UCSD-AML1 (cell line): ENCODE results near the gene UVSSA.
A peak's percentile ranks its signal among the peaks of the same experiment; 100 is the strongest.

Source experiments
- DNase-seq: peaks from one replicate; lab custom pipeline; 2025; ENCODE audit not compliant: unreplicated experiment; lab: John Stamatoyannopoulos, UW

UVSSA gene

DNA sequence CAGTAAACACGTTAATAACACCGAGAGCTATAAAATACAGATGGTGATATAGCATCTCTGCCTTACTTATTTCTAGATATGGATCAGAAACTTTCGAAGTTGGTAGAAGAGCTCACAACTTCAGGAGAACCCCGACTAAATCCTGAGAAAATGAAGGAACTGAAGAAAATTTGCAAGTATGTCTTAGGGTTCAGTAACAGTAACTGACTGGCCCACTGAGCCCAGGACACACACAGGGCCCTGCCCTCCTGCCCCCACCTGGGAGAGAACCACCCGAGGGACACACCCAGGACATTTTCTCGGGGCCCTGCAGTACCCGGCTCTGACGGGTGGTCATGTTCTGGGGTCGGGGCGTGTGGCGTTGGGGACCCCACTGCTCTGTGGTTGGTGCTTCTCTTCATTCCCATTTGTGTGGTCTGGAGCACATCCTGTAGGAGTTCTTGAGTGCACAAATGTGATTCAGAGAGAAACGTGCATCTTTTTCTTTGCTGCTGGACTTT, 1.1 kb downstream of the UVSSA start:
- no peak for DNase-seq

DNA sequence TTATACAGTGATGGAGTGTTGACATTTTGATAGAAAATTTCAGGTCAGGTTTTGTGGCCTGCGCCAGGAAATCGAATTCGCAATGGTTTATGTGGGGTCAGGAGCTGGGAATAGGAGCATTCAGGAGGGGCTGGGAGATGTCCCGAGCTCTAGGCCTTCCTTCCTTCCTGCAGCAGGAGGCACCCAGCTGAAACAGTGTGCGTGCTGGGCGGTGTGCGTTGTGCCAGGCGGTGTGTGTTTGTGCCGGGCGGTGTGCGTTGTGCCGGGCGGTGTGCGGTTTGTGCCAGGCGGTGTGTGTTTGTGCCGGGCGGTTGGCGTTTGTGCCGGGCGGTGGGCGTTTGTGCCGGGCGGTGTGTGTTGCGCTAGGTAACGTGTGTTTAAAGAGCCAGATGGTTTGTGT, 1.7 kb downstream of the UVSSA start:
- DNase-seq: no peak

DNA sequence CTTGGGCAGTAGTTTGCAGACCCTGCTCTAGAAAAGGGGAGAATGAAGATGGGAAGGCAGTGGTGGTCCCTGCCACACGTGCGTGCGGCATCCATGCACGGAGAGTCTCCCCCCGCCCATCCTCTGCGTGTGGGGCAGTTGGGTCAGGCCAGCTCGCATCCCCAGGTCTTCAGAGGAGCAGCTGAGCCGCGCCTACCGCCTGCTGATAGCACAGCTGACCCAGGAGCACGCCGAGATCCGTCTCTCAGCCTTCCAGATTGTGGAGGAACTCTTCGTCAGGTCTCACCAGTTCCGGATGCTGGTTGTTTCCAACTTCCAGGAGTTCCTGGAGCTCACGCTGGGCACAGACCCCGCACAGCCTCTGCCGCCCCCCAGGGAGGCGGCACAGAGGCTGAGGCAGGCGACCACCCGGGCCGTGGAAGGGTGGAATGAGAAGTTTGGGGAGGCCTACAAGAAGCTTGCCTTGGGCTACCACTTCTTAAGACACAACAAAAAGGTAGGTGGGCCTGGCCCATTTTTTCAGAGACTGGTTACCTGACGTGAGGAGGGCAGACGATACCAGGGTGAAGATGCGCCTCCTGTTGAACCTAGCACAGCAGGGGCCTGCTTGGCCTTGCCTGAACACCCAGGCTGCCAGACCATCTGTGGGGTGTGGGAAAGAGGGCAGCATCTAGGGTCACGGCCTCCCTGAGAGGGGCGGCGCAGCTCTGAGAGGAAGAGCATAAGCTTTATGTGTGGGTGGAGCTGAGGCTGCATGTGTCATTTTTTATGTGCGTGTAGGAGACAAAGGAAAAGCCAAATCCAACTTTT, 2.6 kb downstream of the UVSSA start:
- no peak for DNase-seq

- no peak for DNase-seq
These were observed 3.1 kb downstream of the UVSSA start for GRCh38 chr4:1350169-1350520.

DNA sequence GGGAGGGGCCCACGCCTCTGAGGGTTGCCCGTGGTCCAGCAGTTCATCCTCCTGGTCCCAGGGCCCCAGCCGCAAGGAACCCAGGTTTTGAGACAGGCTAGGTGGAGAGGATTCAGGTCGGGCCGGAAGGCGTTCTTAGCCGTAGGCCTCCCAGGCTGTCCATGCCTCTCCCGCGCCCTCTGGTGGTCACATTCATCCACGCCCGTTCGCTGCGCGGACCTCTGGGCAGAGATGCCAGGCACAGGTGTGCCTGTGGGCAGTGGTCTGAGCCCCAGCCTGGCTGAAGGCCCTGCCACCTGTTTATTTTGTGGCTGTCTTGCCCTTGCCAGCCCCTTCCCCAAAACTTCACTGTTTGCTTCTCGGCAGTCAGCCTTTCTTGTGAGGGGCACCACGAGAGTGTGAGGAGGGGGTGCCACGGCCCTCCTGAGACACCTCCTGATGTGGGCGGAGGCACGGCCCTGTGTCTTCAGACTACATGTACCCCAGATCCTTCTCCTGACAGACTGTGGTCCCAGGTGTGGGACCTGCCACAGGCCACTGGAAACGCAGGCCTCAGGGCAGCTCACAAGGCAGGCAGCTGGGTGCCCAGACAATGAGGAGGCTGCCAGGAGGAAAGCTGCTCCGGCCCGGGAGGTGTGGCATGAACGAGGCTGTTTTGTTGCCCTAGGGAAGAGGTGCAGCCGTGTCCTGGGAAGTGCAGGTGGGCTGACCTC, 5.0 kb downstream of the UVSSA start:
- DNase-seq: peak; percentile 76

DNA sequence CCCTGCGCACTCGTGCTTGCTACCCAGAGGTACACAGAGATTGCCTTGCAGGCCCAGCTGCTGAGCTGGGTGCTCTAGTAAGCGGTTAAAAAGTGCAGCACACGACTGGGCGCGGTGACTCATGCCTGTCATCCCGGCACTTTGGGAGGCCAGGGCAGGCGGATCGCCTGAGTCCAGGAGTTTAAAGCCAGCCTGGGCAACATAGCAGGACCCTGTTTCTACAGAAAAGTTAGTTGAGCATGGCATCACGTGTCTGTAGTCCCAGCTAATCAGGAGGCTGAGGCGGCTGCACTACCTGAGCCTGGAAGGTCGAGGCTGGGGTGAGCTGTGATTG, 5.5 kb downstream of the UVSSA start:
- DNase-seq: no peak

DNA sequence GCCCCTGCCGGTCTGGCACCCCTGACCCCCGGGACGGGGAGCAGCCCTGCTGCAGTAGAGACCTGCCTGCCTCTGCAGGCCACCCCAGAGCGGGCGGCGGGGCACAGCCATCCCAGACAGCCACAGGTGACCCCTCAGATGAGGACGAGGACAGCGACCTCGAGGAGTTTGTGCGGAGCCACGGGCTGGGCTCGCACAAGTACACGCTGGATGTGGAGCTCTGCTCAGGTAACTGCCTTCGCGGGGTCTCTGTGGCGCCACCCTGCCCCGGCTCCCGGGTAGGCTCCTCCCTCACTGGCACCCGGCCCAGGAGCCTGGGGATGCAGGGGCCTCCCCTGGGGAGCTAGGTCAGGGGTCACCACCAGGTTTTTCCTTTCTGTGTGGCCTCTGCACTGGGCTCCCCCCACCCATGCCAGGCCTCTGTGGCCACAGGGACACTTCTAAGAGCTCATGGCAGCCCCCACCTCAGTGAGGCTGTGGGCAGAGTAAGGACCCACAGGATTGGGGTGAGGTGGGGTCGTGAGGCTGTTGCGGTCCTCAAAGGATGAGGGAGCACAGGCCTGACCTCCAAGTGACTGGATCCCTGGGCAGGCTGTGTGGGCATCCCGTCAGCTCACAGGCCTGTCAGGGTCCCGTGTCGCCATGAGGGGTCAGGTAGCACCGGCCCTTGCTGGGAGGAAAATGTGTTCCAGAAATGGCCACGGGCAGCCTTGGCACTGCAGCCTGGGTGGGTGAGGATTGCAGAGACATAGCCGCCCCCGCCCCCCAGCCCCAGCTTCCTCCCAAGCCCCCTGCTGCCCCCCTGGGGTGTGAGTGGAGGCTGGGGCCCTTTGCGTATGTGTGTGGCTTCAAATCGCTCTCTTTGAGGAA, 6.4 kb downstream of the UVSSA start:
- no peak for DNase-seq

DNA sequence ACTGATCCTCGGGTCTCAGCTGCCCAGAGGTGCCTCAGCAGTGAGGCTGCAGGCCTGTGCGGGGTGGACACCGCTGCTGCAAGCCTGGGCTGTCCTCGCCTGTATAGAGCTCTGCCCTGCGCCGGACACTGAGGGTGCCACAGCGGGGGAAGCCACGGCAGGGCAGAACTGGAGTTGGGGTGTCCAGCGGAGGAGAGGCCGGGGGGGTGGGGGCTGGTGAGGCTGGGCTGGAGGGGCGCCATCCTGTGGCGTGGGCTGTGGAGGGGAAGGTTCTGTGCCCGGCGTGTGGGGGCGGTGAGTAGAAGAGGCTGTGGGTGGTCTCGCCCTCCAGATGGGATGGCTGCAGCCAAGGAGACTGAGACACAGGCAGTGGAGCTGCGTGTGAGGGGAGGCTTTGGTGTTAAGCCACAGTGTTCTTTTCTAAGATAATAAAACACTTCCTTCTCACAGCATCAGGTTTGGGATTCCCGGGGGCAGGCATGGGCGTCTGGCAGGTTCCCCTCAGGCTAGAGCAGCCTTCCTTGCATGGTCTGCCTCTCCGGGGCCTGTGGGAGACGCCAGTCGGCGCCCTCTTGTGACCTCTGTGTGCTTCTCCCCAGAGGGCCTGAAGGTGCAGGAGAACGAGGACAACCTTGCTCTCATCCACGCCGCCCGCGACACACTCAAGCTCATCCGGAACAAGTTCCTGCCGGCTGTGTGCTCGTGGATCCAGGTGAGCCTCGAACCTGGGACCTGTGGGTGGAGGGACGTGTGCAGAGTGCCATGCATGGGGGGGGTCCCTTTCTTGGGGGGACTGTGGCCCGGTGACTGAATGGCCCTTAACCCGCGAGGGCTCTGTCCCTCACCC, 7.4 kb downstream of the UVSSA start:
- DNase-seq: no peak

DNA sequence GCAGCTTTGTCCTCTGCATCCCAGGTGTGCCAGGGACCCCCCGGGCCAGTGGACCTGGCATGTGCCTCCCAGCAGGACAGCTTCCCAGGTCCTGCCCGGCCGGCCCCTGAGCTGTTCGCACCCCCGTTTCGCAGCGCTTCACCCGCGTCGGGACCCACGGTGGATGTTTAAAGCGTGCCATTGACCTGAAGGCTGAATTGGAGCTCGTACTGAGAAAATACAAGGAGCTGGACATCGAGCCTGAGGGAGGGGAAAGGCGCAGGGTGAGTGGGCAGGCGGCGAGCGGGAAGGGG, 7.9 kb downstream of the UVSSA start:
- DNase-seq: no peak

DNA sequence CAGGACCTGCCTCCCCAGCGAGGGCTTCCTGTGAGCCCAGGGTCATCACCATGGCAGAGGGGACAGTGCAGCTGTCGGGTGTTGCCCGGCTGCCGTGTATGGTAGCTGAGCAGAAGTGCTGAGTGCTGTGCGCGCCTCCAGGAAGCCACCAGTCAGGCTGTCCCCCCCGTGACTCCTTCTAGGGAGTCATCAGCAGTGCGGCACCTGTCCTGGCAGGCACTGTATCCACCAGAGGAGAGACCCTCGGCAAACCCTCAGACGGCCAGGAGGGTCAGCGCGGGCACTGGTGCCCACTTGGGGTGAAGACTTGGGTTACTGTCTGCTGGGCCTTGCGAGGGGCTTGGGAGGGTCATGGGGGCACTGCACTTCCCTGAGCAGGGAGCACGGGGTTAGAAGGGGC, 8.4 kb downstream of the UVSSA start:
- no peak for DNase-seq

GRCh38 chr4:1356181-1356998, 9.4 kb downstream of the UVSSA start:
- peak; percentile 51 for DNase-seq

DNA sequence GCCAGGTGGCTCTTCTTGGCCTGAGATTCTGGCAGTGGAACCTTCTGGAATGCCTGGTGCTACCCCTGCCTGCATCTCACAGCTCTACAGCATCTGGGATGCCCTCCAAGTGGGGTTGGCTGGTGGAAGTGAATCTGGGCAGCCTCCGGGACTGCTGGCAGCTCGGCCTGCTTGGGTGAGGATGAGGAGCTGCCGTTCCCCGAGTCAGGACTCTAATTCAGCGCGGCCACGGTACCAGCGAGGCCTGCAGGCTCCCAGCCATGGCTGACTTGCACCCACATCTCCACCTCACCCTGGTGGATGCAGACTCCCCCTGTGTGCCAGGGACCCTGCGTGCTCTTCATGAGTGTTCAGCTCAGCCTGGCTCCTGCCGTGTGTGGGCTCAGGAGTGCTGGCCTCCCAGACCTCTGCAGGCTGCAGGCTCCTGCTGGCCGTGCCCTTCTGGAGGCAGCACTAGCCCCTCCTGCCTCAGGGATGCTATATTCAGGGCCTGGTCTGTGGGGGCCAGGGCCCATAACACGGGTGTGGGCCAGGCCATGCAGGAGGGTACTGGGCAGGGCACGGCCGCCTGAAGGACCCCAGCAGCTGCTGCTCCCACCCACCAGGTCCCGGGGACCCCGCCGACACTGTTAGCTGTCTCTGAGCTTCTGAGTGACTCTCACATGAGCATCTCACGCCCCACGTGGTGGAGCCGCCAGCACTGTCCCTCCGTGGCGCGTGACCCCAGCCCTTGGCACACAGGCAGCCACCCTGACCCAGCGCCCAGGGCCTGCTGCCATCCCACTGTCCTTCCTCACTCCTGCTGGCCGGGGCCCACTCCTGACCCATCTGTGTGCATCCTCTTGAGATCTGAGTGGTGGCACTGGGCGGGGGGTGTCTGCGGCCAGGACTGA, 10.6 kb downstream of the UVSSA start:
- no peak for DNase-seq

DNA sequence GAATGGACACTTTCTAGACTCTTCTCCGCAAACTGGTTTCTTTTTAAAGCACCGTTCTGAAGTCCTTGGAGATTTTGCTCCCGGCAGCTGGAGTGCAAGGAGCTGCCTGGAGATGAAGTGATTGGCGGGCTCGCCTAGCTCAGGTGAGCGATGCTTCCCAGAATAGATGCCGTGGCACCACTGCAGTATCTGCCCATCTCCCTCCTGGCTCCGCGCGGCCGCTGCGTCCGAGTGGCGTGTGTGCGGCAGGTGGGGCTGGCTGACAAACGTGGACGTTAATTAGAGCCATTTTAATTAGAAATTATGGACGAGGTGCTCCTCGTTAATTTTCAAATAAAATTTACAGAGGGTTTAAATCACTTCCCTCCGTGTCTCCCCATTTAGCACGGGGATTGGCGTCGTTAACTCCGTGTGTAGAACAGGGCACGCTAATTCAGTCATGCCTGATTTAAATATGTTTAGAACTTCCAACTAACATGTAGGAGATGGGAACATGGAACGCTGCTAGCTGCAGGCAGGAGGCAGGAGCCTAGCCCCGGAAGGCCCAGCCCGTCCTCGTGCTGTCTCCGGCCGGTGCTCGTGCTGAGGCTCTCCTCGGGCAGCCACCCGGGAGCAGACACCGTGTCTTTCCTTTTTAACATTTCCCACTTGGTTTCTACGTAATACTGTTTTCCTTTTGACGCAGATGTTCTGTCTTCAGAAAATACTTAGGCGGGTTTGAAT, 11.6 kb downstream of the UVSSA start:
- DNase-seq: no peak

- DNase-seq: no peak
These were observed 12.1 kb downstream of the UVSSA start for GRCh38 chr4:1359144-1359501.

- no peak for DNase-seq
These were observed 13.0 kb downstream of the UVSSA start for GRCh38 chr4:1359976-1360375.

GRCh38 chr4:1360423-1361283, 13.6 kb downstream of the UVSSA start:
- no peak for DNase-seq

DNA sequence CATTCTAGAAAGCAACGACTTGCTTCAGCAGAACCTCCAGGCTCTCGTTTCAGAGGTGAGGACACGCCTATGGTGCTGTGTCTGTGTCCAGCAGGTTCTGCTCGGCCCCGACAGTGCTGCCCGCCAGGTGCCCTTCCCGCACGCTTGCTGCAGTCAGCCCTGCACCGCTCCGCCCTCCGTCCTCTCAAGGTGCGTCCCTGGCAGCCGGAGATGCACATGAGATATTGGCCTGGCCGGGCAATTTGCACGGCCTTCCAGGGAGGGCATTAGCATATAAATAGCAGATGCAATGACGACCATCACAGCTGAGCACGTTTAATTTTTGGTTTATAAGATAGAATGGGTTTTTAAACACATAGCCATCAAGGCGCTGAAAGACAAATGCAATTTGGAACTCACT, 14.4 kb downstream of the UVSSA start:
- DNase-seq: no peak

DNA sequence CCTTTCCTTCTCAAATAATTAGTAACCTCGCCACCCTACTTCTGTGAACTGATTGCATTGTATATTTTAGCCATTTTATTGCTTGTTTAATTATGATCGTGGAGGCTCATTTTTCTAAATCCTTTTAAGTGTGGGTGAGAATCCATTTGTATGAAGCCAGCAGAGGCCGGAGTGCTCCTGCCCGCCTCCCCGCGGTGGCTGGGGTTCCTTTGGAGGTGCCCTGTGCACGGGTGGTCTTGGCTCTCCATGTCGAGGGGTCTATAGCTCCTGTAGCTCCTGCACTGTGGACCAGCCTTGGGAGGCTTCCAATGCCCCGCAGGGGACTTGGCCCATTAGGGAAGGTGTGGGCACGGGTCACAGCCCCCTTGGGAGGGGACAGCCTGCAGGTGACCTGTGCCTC, 15.0 kb downstream of the UVSSA start:
- no peak for DNase-seq
